Transverse colon (tissue), 3 donors: ENCODE measurements around the gene ALG14.

Experiments used
- CTCF ChIP-seq, 5 experiments: fragments of 200-600 bp in 3 of 5; fragments of 450-650 bp in 2 of 5; sonication (generic) in 3 of 5; IDR thresholded peaks; 1 replicate in 2 of 5; 2 replicates in 3 of 5; pipeline ENCODE4 v1.5.1; 2016 to 2017; ENCODE audit warnings: antibody characterized with exemption in 5 of 5, inconsistent platforms in 3 of 5, mild to moderate bottlenecking in 2 of 5, moderate library complexity in 1 of 5
- EP300 ChIP-seq: sonication (generic); formaldehyde crosslinking; IDR thresholded peaks from one replicate; pipeline ENCODE4 v1.6.1; 2017; ENCODE audit warnings: antibody characterized with exemption, low read depth
- POLR2A ChIP-seq: fragments of 450-650 bp; IDR thresholded peaks from one replicate; pipeline ENCODE4 v1.6.1; 2016; ENCODE audit warnings: antibody characterized with exemption, mild to moderate bottlenecking, moderate library complexity

- no peak for TF ChIP-seq POLR2A
- TF ChIP-seq EP300, result no peak
- TF ChIP-seq CTCF (IDR thresholded peaks at IDR 0.05), result no peak
These were observed 84.4 kb downstream of the ALG14 start for GRCh38 chr1:94988356-94988755.
